K562 (cell line): ENCODE data around the gene PLEKHN1.

Experiments used
- ATF7 ChIP-seq: fragments of 450-650 bp; IDR thresholded peaks from 2 replicates; pipeline ENCODE4 v1.7.1; 2014; ENCODE audit warnings: mild to moderate bottlenecking, moderate library complexity
- ETS2 ChIP-seq: IDR thresholded peaks from 2 replicates; pipeline ENCODE4 v1.6.1; 2016; ENCODE audit warnings: borderline replicate concordance, missing genetic modification characterization, mild to moderate bottlenecking, moderate library complexity, missing compliant biosample characterization; ENCODE audit not compliant: poor library complexity, severe bottlenecking
- TF ChIP-seq, protein P1 (sequence below), 3 experiments: IDR thresholded peaks in 2 of 3; conservative IDR thresholded peaks in 1 of 3; 2 replicates each; pipeline ENCODE4 v1.5.1; 2011 to 2012; ENCODE audit warnings: low read length in 3 of 3, mild to moderate bottlenecking in 3 of 3, control low read depth in 2 of 3, improper control_type of control experiment in 1 of 3, inconsistent platforms in 1 of 3, low read depth in 1 of 3, mixed read lengths in 1 of 3, moderate library complexity in 1 of 3; ENCODE audit not compliant: insufficient read depth in 2 of 3
- TF ChIP-seq, protein P2 (sequence below), 3 experiments: fragments of 200-800 bp in 1 of 3; sonication (Bioruptor generic) in 1 of 3; sonication (generic) in 1 of 3; formaldehyde crosslinking in 1 of 3; IDR thresholded peaks; 2 replicates each; pipeline versions ENCODE4 v1.6.1 to v1.8.0; 2016 to 2022; ENCODE audit warnings: mild to moderate bottlenecking in 2 of 3, missing compliant biosample characterization in 2 of 3, missing genetic modification characterization in 2 of 3, missing genetic modification reagents in 1 of 3

DNA sequence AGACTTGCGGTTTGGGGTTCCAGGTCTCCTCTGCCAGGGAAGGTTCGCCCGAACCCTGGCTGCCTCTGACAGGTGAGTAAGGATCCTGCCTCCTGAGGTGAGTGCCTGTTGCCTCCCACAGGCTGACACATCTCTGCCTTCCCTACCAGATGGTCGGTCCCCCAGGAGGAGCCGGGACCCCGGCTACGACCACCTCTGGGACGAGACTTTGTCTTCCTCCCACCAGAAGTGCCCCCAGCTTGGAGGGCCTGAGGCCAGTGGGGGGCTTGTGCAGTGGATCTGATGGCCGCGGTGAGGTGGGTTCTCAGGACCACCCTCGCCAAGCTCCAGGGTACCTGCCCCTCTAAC, 8.0 kb downstream of the PLEKHN1 start:
- no peak for TF ChIP-seq ATF7
- TF ChIP-seq, protein P1, sequence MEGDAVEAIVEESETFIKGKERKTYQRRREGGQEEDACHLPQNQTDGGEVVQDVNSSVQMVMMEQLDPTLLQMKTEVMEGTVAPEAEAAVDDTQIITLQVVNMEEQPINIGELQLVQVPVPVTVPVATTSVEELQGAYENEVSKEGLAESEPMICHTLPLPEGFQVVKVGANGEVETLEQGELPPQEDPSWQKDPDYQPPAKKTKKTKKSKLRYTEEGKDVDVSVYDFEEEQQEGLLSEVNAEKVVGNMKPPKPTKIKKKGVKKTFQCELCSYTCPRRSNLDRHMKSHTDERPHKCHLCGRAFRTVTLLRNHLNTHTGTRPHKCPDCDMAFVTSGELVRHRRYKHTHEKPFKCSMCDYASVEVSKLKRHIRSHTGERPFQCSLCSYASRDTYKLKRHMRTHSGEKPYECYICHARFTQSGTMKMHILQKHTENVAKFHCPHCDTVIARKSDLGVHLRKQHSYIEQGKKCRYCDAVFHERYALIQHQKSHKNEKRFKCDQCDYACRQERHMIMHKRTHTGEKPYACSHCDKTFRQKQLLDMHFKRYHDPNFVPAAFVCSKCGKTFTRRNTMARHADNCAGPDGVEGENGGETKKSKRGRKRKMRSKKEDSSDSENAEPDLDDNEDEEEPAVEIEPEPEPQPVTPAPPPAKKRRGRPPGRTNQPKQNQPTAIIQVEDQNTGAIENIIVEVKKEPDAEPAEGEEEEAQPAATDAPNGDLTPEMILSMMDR (IDR thresholded peaks at IDR 0.05 in 2 of 3, conservative IDR thresholded peaks at IDR 0.05 in 1 of 3; ENCODE audit: insufficient read depth in 2 of 3, low read depth in 1 of 3, low read length in 3 of 3) = no peak
- TF ChIP-seq ETS2 (tag) = no peak
- TF ChIP-seq, protein P2, sequence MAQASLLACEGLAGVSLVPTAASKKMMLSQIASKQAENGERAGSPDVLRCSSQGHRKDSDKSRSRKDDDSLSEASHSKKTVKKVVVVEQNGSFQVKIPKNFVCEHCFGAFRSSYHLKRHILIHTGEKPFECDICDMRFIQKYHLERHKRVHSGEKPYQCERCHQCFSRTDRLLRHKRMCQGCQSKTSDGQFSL (CRISPR knock-in tag; IDR thresholded peaks at IDR 0.05) = no peak
- TF ChIP-seq, protein P2 (tag; IDR thresholded peaks at IDR 0.05) = no peak
